GM23338 (cell line): Measurements from ENCODE around the gene SLC35B4. TPM values are rescaled to one million over a fixed set of nuclear protein-coding genes. Genes with fewer than 3 reads are reported as not detected.

Source experiments
- ATAC-seq: fragments of 200-7000 bp; cut with Tn5 transposase; 3 replicates; pipeline ENCODE4 v1.9.1; 2020
- DNase-seq: peaks from one replicate; pipeline ENCODE4 v3.0.0-alpha.2; 2015; ENCODE audit warnings: low spot score
- H2AFZ ChIP-seq: fragments of 200-600 bp; sonication (generic); 2 replicates; pipeline ENCODE4 v1.8.0; 2016; ENCODE audit warnings: antibody characterized with exemption, mild to moderate bottlenecking, moderate library complexity
- H3F3A ChIP-seq: fragments of 200-600 bp; sonication (generic); replicated peaks from 2 replicates; pipeline ENCODE4 v1.8.0; 2017; ENCODE audit warnings: antibody characterized with exemption, mixed run types, low read depth
- H3K27ac ChIP-seq: fragments of 200-600 bp; sonication (generic); 2 replicates; pipeline ENCODE4 v1.6.1; 2016; ENCODE audit warnings: low read depth
- H3K27me3 ChIP-seq: fragments of 200-600 bp; sonication (generic); 2 replicates; pipeline ENCODE4 v1.8.0; 2016; ENCODE audit warnings: mild to moderate bottlenecking, mixed run types, moderate library complexity; ENCODE audit not compliant: insufficient read depth
- H3K36me3 ChIP-seq: fragments of 200-600 bp; sonication (generic); 2 replicates; pipeline ENCODE4 v1.8.0; 2016; ENCODE audit warnings: mild to moderate bottlenecking; ENCODE audit not compliant: insufficient read depth
- H3K4me1 ChIP-seq: fragments of 200-600 bp; sonication (generic); 2 replicates; pipeline ENCODE4 v1.8.0; 2016; ENCODE audit warnings: mild to moderate bottlenecking, moderate library complexity; ENCODE audit not compliant: insufficient read depth
- H3K4me2 ChIP-seq: fragments of 200-600 bp; sonication (generic); 2 replicates; pipeline ENCODE4 v1.7.1; 2017; ENCODE audit warnings: mixed run types
- H3K4me3 ChIP-seq: fragments of 200-600 bp; sonication (generic); 2 replicates; pipeline ENCODE4 v1.6.1; 2016; ENCODE audit warnings: mixed run types
- H3K79me2 ChIP-seq: fragments of 200-600 bp; sonication (generic); replicated peaks from 2 replicates; pipeline ENCODE4 v1.8.0; 2017; ENCODE audit warnings: mild to moderate bottlenecking; ENCODE audit not compliant: insufficient read depth
- H3K9me2 ChIP-seq: fragments of 200-600 bp; sonication (generic); 2 replicates; pipeline ENCODE4 v1.8.0; 2017; ENCODE audit not compliant: insufficient read depth
- H4K20me1 ChIP-seq: fragments of 200-600 bp; sonication (generic); replicated peaks from 2 replicates; pipeline ENCODE4 v1.8.0; 2017; ENCODE audit warnings: mild to moderate bottlenecking; ENCODE audit not compliant: insufficient read depth
- H3K27ac Mint-ChIP-seq: 2 replicates; pipeline ENCODE4 v1.8.0; 2020; ENCODE audit warnings: inconsistent platforms, mild to moderate bottlenecking, moderate library complexity, mixed read lengths
- H3K27me3 Mint-ChIP-seq: 3 replicates; pipeline ENCODE4 v1.8.0; 2022; ENCODE audit warnings: low read depth, mild to moderate bottlenecking, moderate library complexity, mixed read lengths, inconsistent platforms; ENCODE audit not compliant: insufficient read depth, poor library complexity
- H3K36me3 Mint-ChIP-seq: 3 replicates; pipeline ENCODE4 v1.8.0; 2021; ENCODE audit warnings: low read depth, mild to moderate bottlenecking, inconsistent platforms, moderate library complexity, mixed read lengths
- H3K4me1 Mint-ChIP-seq: 3 replicates; pipeline ENCODE4 v1.8.0; 2020; ENCODE audit warnings: mild to moderate bottlenecking, inconsistent platforms, mixed read lengths
- H3K4me3 Mint-ChIP-seq: 3 replicates; pipeline ENCODE4 v1.8.0; 2021; ENCODE audit warnings: moderate library complexity, mild to moderate bottlenecking, inconsistent platforms, mixed read lengths
- H3K9me3 Mint-ChIP-seq: 3 replicates; pipeline ENCODE4 v1.8.0; 2020; ENCODE audit warnings: moderate library complexity, mild to moderate bottlenecking, inconsistent platforms, mixed read lengths
- CREB1 ChIP-seq: fragments of 250-450 bp; sonication (Bioruptor Pico); IDR thresholded peaks from 2 replicates; pipeline ENCODE4 v1.5.0; 2020; ENCODE audit warnings: low read depth, mild to moderate bottlenecking, moderate library complexity
- EZH2 ChIP-seq: fragments of 200-600 bp; sonication (generic); IDR thresholded peaks from one replicate; pipeline ENCODE4 v1.8.0; 2017; ENCODE audit warnings: antibody characterized with exemption, mild to moderate bottlenecking, low read depth; ENCODE audit not compliant: unreplicated experiment
- EZH2phosphoT487 ChIP-seq: fragments of 200-600 bp; sonication (generic); IDR thresholded peaks from one replicate; pipeline ENCODE4 v1.8.1; 2018; ENCODE audit warnings: antibody characterized with exemption; ENCODE audit not compliant: unreplicated experiment
- JUNB ChIP-seq: IDR thresholded peaks from one replicate; pipeline ENCODE4 v1.6.1; 2016; ENCODE audit warnings: antibody characterized with exemption; ENCODE audit not compliant: unreplicated experiment
- NANOG ChIP-seq: IDR thresholded peaks from 2 replicates; pipeline ENCODE4 v1.6.1; 2016; ENCODE audit warnings: antibody characterized with exemption, borderline replicate concordance
- POLR2AphosphoS5 ChIP-seq: IDR thresholded peaks from 2 replicates; pipeline ENCODE4 v1.6.1; 2016; ENCODE audit warnings: antibody characterized with exemption, low read depth
- STAT1 ChIP-seq: IDR thresholded peaks from one replicate; pipeline ENCODE4 v1.6.1; 2016; ENCODE audit warnings: antibody characterized with exemption; ENCODE audit not compliant: unreplicated experiment
- ZNF114 ChIP-seq: fragments of 250-450 bp; sonication (Bioruptor Pico); IDR thresholded peaks from 2 replicates; pipeline ENCODE4 v1.5.0; 2020; ENCODE audit warnings: mild to moderate bottlenecking, moderate library complexity
- ZNF331 ChIP-seq: fragments of 250-450 bp; sonication (Bioruptor Pico); IDR thresholded peaks from 2 replicates; pipeline ENCODE4 v1.5.0; 2020; ENCODE audit warnings: low read depth, mild to moderate bottlenecking, moderate library complexity
- polyA plus RNA-seq: library from polyadenylated mRNA; unstranded; fragments of >200 nt; fragmentation: Nextera tagmentation; extraction: Ambion mirVana; gene quantifications from 2 replicates; pipeline ENCODE4 v1.2.1, GENCODE V29; 2016
- total RNA-seq: library from RNA; depleted of rRNA; stranded (reverse); fragments of >200 nt; shearing (Covaris generic); gene quantifications from 2 replicates; pipeline ENCODE4 v1.2.3, GENCODE V29; 2014
- TF ChIP-seq, protein P1 (sequence below), 2 experiments: fragments of 200-600 bp in 1 of 2; sonication (generic) in 1 of 2; conservative IDR thresholded peaks; 2 replicates each; pipeline versions ENCODE4 v1.5.1 to v1.6.1; 2016 to 2017; ENCODE audit warnings: antibody characterized with exemption in 2 of 2, low read depth in 2 of 2, mild to moderate bottlenecking in 2 of 2, moderate library complexity in 1 of 2
- TF ChIP-seq, protein P2 (sequence below): IDR thresholded peaks from 2 replicates; pipeline ENCODE4 v1.6.1; 2016; ENCODE audit warnings: antibody characterized with exemption
- TF ChIP-seq, protein P3 (sequence below): IDR thresholded peaks from one replicate; pipeline ENCODE4 v1.6.1; 2018; ENCODE audit warnings: antibody characterized with exemption; ENCODE audit not compliant: unreplicated experiment
- TF ChIP-seq, protein P4 (sequence below): fragments of 250-450 bp; sonication (Bioruptor Pico); IDR thresholded peaks from 2 replicates; pipeline ENCODE4 v1.5.0; 2020; ENCODE audit warnings: mild to moderate bottlenecking, moderate library complexity

The SLC35B4 gene
- total and polyA plus RNA-seq, 2 experiments from 2014 or later = 22.6 to 29.7 TPM

DNA sequence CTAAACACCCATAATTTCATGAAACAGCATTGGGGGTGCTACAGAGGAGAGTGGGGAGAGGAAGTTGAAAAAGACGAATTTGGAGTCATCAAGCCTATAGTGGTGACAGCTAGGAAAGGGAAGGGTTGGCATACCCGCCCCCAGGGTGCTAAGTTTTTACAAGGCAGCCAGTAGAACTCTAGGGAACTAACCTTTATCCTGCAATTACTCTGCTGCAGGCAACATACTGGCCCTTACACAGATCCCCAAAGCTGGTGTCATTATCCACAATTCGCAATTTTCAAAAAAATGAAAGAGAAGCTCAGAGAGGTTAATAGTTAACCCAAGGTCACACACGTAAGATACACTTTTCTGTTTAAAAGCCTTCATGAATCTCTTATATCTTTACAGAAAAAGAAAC lies 14.2 kb upstream of the SLC35B4 start:
- Histone ChIP-seq H3F3A (no peaks in the 10 kb centered on the region), H4K20me1 (no peaks in the 10 kb centered on the region), H3K9me2 (no peaks in the 10 kb centered on the region), H3K27ac (no peak overlapping the region), H2AFZ (no peak overlapping the region), H3K4me3 (no peak overlapping the region), H3K27me3 (no peaks in the 10 kb centered on the region), H3K4me2 (no peak overlapping the region), H3K36me3 (no peaks in the 10 kb centered on the region), H3K79me2 (no peaks in the 10 kb centered on the region), H3K4me1 (no peaks in the 10 kb centered on the region)
- TF ChIP-seq EZH2phosphoT487 (no peak), ZNF331 (no peak), JUNB (no peak), STAT1 (no peak), POLR2AphosphoS5 (no peak), CREB1 (CRISPR knock-in tag) (no peak), ZNF114 (no peak), EZH2 (no peak), NANOG (no peak)
- TF ChIP-seq, protein P1, sequence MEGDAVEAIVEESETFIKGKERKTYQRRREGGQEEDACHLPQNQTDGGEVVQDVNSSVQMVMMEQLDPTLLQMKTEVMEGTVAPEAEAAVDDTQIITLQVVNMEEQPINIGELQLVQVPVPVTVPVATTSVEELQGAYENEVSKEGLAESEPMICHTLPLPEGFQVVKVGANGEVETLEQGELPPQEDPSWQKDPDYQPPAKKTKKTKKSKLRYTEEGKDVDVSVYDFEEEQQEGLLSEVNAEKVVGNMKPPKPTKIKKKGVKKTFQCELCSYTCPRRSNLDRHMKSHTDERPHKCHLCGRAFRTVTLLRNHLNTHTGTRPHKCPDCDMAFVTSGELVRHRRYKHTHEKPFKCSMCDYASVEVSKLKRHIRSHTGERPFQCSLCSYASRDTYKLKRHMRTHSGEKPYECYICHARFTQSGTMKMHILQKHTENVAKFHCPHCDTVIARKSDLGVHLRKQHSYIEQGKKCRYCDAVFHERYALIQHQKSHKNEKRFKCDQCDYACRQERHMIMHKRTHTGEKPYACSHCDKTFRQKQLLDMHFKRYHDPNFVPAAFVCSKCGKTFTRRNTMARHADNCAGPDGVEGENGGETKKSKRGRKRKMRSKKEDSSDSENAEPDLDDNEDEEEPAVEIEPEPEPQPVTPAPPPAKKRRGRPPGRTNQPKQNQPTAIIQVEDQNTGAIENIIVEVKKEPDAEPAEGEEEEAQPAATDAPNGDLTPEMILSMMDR (conservative IDR thresholded peaks at IDR 0.05; ENCODE audit: low read depth in 2 of 2) = no peak
- TF ChIP-seq, protein P2, sequence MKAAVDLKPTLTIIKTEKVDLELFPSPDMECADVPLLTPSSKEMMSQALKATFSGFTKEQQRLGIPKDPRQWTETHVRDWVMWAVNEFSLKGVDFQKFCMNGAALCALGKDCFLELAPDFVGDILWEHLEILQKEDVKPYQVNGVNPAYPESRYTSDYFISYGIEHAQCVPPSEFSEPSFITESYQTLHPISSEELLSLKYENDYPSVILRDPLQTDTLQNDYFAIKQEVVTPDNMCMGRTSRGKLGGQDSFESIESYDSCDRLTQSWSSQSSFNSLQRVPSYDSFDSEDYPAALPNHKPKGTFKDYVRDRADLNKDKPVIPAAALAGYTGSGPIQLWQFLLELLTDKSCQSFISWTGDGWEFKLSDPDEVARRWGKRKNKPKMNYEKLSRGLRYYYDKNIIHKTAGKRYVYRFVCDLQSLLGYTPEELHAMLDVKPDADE = no peak
- TF ChIP-seq, protein P3, sequence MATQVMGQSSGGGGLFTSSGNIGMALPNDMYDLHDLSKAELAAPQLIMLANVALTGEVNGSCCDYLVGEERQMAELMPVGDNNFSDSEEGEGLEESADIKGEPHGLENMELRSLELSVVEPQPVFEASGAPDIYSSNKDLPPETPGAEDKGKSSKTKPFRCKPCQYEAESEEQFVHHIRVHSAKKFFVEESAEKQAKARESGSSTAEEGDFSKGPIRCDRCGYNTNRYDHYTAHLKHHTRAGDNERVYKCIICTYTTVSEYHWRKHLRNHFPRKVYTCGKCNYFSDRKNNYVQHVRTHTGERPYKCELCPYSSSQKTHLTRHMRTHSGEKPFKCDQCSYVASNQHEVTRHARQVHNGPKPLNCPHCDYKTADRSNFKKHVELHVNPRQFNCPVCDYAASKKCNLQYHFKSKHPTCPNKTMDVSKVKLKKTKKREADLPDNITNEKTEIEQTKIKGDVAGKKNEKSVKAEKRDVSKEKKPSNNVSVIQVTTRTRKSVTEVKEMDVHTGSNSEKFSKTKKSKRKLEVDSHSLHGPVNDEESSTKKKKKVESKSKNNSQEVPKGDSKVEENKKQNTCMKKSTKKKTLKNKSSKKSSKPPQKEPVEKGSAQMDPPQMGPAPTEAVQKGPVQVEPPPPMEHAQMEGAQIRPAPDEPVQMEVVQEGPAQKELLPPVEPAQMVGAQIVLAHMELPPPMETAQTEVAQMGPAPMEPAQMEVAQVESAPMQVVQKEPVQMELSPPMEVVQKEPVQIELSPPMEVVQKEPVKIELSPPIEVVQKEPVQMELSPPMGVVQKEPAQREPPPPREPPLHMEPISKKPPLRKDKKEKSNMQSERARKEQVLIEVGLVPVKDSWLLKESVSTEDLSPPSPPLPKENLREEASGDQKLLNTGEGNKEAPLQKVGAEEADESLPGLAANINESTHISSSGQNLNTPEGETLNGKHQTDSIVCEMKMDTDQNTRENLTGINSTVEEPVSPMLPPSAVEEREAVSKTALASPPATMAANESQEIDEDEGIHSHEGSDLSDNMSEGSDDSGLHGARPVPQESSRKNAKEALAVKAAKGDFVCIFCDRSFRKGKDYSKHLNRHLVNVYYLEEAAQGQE = no peak
- TF ChIP-seq, protein P4, sequence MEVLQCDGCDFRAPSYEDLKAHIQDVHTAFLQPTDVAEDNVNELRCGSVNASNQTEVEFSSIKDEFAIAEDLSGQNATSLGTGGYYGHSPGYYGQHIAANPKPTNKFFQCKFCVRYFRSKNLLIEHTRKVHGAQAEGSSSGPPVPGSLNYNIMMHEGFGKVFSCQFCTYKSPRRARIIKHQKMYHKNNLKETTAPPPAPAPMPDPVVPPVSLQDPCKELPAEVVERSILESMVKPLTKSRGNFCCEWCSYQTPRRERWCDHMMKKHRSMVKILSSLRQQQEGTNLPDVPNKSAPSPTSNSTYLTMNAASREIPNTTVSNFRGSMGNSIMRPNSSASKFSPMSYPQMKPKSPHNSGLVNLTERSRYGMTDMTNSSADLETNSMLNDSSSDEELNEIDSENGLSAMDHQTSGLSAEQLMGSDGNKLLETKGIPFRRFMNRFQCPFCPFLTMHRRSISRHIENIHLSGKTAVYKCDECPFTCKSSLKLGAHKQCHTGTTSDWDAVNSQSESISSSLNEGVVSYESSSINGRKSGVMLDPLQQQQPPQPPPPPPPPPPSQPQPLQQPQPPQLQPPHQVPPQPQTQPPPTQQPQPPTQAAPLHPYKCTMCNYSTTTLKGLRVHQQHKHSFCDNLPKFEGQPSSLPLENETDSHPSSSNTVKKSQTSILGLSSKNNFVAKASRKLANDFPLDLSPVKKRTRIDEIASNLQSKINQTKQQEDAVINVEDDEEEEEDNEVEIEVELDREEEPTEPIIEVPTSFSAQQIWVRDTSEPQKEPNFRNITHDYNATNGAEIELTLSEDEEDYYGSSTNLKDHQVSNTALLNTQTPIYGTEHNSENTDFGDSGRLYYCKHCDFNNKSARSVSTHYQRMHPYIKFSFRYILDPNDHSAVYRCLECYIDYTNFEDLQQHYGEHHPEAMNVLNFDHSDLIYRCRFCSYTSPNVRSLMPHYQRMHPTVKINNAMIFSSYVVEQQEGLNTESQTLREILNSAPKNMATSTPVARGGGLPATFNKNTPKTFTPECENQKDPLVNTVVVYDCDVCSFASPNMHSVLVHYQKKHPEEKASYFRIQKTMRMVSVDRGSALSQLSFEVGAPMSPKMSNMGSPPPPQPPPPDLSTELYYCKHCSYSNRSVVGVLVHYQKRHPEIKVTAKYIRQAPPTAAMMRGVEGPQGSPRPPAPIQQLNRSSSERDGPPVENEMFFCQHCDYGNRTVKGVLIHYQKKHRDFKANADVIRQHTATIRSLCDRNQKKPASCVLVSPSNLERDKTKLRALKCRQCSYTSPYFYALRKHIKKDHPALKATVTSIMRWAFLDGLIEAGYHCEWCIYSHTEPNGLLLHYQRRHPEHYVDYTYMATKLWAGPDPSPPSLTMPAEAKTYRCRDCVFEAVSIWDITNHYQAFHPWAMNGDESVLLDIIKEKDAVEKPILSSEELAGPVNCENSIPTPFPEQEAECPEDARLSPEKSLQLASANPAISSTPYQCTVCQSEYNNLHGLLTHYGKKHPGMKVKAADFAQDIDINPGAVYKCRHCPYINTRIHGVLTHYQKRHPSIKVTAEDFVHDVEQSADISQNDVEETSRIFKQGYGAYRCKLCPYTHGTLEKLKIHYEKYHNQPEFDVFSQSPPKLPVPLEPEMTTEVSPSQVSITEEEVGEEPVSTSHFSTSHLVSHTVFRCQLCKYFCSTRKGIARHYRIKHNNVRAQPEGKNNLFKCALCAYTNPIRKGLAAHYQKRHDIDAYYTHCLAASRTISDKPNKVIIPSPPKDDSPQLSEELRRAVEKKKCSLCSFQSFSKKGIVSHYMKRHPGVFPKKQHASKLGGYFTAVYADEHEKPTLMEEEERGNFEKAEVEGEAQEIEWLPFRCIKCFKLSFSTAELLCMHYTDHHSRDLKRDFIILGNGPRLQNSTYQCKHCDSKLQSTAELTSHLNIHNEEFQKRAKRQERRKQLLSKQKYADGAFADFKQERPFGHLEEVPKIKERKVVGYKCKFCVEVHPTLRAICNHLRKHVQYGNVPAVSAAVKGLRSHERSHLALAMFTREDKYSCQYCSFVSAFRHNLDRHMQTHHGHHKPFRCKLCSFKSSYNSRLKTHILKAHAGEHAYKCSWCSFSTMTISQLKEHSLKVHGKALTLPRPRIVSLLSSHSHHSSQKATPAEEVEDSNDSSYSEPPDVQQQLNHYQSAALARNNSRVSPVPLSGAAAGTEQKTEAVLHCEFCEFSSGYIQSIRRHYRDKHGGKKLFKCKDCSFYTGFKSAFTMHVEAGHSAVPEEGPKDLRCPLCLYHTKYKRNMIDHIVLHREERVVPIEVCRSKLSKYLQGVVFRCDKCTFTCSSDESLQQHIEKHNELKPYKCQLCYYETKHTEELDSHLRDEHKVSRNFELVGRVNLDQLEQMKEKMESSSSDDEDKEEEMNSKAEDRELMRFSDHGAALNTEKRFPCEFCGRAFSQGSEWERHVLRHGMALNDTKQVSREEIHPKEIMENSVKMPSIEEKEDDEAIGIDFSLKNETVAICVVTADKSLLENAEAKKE (CRISPR knock-in tag) = no peak
- H3K27ac Mint-ChIP-seq = no peak overlapping the region
- peaks cover 4% of the 10 kb centered on the region; the same call in 1 of the 3 replicates for H3K9me3 Mint-ChIP-seq
- H3K36me3 Mint-ChIP-seq = no peaks in the 10 kb centered on the region
- no peaks in the 10 kb centered on the region for H3K4me1 Mint-ChIP-seq
- H3K27me3 Mint-ChIP-seq = peaks cover 2% of the 10 kb centered on the region
- H3K4me3 Mint-ChIP-seq = no peak overlapping the region
- DNase-seq = no peak
- no peak for ATAC-seq
